HG02623 (cell line): Measurements from ENCODE around the gene RASD1.

Experiments used
- ATAC-seq: cut with Tn5 transposase; IDR thresholded peaks from one replicate; pipeline ENCODE4 v1.9.1; 2021; ENCODE audit warnings: moderate library complexity; ENCODE audit not compliant: unreplicated experiment

RASD1 gene

DNA sequence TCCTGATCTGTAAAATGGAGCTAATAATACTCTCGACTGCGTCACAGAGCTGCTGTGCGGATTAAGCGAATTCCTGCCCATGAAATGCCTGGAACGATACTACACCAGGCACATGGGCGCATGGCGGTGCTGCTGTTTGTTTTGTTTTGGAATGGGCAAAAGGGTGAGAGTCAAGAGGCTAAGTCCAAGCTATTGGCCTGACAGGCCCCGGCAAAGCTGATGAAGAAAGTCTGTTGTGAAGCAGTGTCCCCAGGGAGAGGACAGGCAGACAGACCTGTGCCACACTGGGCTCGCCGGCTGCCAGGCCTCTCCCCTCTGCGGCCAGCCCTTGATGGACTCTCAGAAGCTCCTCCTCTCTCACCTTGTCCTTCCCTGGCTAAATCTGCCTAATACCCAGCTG lies 31.3 kb upstream of the RASD1 start:
- no peak for ATAC-seq

DNA sequence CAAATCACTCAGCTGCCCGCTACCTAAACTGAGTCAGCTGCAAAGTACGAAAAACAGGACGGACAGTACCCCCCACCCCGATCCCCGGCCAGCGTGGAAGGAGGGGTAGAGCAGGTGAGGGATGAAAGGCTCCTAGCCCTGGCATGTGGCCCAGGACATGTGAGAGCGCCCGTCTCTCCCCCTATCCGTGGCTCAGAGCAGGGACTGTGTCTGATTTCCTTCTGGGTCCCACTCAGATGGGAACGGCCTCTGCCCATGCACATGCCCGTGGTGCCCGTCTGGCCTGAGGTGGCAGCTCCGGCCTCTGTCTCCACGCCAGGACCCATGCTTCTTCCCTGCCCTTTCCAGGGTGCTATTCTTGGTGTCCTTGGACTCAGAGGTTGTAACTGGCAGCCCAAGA lies 30.2 kb upstream of the RASD1 start:
- ATAC-seq = no peak

DNA sequence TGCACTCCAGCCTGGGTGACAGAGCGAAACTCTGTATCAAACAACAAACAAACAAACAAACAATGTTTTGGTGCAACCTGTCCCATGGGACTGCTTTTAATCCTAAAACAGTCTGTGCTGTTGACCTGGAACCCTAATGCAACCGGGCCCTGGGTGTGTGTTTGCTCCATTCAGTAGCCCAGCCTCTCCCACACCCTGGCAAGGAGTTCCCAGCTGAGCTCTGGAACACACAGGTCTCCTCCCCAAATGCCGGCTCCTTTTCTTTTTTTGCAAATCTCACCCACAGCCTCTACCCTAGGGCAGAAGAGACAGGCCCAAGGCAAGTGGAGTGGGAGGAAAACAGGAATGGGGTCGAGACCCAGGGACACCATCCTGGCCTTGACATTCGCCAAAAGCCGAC lies 29.8 kb upstream of the RASD1 start:
- ATAC-seq = no peak

DNA sequence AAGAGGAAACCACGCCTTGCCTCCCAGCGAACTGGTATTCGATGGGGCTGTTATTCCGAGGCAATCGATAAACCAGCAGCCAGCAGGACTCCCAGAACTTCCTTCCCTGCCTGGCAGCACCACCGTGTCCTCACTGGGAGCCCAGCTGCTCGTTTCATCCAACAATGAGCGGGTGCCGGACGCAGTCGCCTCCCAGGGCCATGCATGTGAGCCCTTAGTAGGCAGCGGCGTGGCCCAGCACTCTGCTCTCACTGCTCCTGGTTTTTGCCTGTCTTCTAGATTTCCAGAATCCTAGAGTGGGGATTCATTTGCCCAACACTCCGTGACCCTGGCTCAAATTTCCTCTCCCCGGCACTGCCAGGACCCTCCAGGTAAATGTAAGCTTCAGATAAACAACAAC lies 29.1 kb upstream of the RASD1 start:
- ATAC-seq = no peak

DNA sequence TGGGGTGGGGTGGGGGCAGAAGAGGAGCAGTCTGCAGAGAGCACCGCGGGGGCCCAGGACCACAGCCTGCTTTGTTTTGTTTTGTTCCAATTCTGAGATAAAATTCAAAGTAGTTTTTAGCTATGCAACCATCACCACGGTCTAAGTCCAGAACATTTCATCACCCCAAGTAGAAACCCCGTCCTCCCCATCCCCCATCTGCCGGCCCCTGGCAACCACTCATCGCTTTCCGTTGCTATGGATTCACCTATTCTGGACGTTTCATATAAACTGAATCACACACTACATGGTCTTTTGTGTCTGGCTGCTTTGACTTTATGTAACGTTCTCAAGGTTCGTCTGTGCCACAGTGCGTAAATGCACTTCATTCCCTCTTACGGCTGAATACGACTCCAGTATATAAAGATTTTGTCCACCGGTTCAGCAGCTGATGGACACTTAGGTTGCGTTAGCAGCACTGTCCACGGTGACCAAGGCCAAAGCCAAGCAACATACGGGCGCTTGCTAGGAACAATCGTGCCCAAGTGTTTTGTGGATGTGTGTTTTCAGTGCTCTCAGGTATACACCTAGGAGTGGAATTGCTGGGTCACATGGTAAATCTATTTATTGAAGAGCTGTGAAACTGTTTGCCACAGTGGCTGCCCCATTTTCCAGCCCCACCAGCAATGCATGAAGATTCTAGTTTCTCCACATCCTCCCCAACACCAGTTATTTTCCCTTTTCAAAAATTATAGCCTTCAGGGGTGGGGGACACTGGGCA lies 27.7 kb upstream of the RASD1 start:
- no peak for ATAC-seq

DNA sequence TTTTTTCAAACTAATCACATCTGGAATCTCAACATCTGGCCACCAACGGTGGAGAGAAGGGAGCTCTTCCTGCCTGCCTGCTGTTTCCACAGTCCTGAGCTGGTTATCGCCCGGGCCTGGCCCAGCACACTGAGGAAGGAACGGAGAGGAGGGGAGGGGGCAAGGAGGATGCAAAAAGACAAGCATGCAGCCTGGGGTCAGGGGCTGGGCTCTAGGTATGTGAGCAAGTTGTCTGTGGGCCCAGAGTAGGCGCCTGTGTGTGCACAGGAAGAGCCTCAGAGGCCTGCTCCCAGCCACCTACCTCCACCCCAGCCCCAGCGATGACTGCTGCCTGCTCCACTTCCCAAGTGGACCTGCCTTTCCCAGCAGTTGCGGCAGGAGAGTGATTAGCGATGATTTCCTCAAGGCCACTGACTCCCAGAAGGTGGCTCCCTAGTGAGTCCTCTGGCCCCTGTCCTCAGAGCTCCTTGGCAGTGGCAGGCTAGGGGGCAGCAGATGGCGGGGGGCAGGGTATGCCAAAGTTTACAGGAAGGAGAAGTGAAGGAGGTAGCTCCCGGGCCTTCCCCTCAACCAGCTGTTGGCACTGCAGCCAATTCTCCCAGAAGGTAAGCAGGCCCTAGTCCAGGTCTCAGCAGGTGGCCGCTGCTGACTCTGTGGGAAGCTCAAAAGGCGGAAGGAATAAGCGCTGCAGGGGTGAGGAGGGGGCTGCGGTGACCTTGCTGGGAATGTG lies 27.0 kb upstream of the RASD1 start:
- no peak for ATAC-seq

DNA sequence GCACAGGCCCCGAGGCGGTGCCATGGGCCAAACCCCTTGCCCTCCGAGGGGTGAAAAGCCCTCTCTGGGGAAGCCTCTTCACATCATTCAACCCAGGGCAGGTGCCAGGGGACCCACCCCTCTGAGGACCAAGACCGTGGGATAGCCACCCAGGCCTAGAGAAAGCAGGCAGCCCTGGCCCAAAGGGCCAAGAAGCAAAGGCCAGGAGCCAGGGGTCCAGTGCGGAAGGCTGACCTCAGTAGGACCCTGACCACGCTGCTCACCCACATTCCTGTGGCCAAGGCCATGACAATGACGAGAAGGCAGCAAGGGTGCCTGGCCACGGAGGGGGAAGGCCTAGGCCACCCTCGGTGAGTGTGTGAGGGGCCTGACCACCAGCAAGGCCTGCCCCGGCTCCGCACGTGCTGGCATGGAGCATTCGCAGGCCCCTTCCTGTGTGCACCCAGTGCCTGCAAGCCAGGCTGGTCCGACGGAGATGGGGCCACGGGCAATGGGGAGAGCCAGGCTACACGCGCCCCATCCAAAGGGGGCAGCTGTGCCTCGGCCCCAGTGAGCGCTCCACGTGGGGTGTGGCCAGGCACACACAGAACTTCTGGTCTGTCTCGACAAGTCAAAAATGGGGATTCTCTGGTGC lies 24.5 kb upstream of the RASD1 start:
- no peak for ATAC-seq

DNA sequence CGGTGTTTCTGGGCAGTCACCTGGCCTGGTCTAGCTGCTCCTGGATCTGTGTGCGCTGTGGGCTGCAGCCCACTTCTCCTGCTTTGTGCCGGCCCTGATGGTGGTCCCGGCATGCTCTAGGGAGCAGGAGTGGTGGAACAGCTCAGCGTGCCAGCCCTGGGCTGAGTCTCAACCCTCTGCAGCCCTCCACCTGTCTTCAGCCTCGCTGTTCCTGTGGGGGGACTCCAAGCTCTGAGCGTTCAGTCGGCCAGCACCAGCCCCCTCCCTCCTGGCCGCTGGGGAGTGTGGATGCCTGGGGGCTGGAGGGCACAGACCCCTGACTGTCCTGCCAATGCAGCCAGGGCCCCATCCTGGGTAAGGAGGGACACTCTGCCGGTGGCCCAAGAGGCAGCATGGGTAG lies 23.7 kb upstream of the RASD1 start:
- ATAC-seq = no peak

DNA sequence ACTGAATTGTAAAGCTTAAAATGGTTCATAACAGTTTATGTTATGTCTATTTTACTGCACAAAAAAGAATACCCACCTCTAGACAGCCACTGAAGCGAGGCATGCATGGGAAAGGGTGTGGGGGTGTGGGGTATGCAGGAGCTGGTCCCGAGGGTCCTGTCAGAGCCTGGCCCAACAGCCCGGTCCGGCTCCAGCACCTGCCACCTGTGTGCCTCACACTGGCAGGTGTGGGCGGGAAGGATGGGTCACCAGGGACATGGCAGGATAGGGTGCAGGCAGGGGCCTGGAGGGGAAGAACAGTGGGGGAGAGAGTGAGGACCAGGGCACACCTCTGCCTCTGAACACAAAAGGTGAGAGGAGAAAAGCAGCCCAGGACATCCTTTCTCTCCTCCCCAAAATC lies 22.8 kb upstream of the RASD1 start:
- no peak for ATAC-seq

DNA sequence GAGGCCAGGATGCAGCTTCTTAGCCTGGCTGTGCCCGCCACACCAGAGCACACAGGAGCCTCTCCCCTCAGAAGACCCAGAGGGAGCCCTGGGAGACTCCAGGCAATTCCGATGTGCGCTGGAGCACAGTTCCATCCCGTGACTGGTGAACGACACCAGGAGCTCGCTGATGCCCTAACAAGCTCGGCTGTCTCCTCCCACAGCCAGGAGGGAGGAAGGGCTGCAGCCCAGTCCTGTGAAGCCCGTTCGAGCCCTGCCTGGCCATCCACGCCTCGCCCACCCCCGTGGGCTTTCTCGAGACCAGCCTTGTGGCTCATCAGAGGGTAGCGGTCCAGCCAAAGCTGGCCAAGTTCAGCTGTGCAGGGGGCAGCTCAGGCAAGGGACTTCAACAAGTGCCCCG lies 21.8 kb upstream of the RASD1 start:
- no peak for ATAC-seq

DNA sequence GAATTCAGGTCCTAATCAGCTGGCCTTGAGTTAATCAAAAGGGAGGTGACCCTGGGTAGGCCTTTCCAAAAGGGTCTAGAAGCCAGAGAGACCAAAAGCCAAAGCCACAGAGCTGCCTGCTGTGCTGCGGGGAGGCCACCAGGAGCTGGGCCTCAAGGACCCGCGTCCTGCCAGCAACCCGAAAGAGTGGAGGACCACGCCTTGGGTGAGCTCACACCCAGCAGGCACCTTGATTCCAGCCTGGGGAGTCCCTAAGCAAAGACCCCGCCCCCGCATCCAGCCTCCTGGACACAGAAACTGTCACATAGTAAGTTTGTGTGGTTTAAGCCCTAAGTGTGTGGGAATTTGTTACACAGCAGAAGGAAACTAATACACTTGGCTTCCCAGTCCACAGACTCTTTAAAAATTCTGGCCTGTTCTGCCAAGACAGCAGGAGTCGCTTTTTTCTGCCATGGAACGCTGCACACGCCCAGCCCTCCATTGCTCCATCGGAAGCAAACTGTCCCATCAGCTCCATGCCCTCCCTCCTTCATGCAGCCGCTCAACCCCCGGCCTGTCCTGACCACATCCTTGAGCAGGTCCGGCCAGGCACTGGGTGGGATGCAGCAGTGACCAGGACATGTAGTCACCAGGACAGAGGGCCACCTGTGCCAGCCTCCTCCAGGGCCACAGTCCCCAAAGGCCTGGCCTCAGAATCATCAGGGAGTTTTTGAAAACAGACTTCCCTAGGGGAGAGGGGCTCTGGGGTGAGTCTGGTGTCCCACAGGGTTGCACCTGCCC lies 20.9 kb upstream of the RASD1 start:
- ATAC-seq = no peak

DNA sequence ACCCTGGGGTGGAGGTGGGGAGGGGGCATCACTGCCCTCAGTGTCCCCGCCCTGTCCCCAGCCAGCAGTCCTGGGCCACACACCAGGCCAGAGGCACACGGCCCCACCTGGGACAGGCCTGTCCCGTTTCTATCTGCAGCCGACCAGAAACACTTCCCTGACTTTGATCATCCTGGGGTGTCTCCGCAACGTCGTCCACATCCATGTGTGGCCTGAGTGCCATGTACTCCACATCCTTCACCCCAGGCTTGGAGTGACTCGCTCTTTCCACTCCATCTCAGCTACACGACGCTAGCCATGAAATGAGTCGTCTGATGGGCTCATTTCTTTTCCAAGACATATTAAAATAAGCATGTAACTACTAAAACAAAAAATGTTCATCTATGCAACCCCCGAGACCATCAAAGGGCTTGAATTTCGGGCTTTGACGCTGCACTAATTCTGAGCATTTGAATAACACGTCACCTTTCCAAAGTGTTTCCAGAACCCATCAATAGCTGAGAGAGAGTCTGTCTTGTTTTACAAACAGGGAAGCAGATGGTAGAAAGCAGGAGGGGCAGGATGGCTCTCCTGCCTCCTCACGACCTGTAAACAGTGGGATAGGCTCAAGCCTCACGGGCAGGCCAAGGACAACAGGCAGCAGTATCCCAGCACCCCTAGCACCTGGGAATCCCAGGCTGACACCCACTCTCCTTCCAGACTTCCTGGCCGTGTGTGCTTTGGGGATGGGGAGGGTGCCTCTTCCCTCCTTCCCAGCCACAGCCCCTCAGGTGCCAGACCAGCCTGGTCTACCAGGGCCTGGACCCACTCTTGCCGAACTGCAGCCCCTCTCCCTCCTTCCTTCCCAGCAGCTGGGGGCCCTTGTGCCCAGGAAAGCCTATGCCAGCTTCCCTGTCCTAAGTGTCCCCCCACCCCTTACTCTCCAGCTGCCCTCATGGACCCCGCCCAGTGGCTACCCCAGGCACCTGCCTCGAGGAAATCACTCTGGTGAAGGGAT lies 20.0 kb upstream of the RASD1 start:
- ATAC-seq = no peak

DNA sequence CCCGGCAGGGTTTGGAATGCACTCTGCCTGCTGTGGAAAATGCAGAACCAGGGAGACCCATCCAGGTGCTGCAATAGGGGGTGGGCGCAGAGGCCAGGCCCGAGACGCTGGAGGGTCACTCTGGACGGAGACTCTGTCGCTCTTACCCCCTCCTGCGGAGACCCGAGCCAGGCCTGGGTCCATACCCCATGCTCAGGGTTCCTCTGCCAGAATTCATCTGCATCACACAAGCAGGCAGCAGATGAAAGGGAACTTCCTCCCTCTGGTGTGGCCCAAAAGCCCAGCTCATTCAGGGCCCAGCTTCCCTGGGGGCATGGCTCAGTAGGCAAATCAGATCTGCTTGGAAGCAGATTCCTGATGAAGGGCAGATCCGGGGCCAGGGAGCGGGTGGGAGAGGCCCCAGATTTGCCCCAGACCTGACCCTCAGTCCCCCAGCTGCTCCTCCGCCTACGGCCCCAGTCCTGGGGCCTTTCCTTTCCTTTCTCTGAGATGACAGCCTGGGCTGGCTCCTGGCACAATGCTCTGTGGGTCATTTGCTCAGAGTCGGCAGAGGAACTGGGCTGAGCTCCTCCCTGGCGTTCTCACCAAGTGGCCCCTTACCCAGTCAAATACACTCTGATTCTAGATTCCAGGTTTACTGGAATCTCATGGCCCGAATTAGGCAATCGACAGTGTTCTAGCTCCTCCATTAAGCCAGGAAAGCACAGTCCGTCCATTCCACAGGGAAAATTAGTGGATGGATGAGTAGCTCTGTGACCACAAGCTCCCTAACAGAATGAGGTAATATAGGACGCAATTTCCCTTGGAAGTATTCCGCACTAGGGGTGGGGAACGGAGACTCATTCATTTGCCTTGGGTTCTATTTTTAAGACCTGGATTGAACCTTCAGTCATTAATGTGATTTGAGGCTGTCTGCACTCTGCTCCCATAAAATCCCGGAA lies 19.1 kb upstream of the RASD1 start:
- ATAC-seq = no peak

DNA sequence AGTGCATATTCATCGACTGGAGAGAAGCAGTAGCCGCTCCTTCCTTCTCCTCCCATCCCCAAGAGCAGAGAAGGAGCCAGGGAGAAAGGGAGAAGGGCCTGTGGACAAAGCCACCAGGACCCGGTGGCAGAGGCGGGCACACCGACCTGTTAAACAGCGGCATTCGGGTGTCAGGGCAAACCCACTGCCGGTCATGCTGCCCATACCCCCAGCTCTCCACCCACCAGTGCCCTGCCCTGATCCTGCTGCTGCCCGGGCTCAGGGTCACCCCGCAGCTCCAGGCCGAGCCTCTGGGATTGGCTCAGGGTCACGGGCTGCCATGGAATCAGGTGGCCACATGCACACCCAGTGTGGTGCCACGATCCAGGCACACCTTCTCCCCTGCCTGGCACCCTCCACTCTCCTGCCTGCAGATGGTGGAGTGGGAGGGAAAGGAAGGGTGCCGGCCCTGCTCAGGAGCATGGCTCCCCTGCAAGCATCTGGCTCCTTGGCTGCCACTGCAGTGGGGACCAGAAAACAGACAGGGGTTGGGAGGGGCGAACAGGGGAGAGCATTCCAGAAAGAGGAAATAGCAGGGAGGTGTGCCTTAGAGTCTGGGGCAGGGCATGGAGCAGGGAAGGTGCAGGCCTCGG lies 18.3 kb upstream of the RASD1 start:
- ATAC-seq = no peak

DNA sequence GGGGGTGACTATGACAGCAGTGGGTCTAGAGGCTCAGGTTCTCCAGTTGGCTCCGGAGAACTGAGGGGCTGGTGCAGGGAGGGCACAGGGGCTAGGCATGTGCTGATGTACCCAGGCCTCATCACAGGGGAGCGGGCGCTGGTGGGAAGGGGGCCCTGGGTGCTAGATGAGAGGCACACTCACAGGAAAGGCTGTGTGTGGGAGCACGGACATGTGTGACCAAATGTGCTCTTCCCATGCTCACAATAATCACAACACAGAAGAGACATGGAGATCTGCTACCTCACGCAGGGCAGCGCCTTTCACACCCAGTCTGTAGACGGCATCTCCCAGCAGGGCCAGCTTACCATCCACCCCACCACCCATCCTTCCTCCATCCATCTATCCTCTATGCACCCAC lies 17.4 kb upstream of the RASD1 start:
- no peak for ATAC-seq

DNA sequence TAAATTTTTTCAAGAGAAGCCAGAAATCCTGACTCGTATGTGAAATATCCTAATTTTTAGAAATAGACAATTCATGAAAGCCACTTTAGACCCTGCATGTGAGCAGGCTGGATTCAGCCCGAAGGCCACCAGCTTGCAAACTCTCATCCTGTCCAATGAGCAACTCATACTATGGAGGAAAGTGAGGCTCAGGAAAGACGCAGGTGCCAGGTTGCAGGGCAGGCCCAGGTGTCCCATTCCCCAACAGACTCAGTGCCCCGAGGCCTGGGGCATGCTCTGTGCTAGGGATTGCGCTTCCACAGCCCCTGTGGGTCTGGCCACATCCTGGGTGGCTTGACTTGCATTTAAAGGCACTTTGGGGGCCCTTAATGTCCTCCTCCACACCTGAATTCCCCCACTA lies 16.7 kb upstream of the RASD1 start:
- ATAC-seq = no peak

DNA sequence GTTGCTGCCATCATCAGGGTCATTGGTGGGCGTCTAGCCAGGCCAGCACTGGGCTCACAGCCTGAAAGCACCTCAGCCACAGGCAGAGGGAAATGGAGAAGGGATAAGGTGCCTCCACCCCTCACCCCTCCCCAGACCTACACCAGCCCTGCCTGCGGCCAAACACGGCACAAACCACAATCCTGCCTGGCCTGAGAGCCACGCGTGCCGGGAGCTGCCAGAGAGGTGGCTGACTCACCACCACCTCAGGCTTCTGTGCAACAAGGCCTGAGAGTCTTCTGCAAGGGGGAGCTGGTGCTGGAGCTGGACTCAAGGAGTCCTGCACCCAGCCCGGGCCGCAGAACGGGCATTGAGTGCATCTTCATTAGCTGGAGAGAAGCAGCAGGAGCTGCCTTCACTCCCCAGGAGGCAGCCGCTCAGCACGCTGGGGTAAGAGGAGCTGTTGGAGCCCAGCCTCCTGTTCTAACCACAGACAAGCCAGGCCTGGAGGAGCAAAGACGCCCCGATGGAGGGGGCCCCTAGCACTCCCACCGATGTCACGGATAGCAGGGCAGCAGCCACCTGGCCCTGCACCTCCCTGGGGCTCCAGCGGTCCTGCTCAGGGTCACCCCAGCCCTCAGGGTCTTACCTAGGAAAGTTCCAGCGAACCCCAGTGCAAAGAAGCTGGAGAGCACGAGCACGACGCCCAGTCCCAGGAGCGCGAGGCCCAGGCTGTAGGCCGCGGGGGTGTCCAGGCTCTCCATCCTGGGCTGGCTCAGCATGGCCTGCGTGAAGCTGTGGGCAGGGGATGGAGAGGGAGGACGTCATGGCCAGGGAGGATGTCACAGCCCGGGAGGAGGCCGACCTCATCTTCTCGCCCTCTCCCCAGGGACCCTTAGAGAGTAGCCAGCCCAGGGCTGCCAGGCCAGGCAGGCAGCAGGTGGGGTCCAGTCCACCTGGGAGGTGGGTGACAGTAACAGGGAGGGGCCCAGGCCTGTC lies 16.0 kb upstream of the RASD1 start:
- ATAC-seq = no peak
